Measurements from ENCODE around the gene HDDC3. TPM values are rescaled to one million over a fixed set of nuclear protein-coding genes. Genes with fewer than 3 reads are reported as not detected.

Gene HDDC3

DNA sequence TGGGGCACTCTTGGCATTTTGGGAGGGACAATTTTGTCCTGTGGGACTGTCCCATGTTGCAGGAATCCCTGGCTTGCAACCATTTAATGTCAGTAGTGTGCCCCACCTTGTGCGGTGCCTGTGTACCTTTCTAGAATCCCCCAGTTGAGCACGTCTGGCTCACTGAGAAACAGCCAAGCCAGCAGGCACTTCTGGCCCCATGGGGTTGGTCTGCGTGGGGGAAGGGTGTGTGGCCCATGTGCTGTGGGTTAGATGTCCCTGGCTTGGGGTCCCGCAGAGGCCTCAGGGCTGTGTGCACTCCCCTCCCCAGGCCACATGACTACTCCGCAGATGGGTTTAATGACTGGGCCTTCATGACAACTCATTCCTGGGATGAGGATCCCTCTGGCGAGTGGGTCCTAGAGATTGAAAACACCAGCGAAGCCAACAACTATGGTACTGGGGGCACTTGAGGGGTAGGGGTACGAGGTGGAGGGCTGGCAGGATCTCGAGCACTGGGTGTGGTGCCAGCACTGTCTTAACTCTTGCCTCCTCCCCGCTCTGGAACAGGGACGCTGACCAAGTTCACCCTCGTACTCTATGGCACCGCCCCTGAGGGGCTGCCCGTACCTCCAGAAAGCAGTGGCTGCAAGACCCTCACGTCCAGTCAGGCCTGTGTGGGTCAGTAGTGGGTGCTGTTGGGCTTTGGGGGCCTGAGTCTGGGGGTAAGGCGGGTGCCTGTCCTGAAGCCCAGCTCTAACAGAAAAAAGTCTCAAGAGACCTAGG is 51.8 kb downstream of the HDDC3 start:
- Histone ChIP-seq H3K56ac (ENCODE audit: low read length) (no peak overlapping the region), H3K4me2 (ENCODE audit: low read length) (no peak overlapping the region), H3K9ac (ENCODE audit: low read length) (no peak overlapping the region), H2BK5ac (ENCODE audit: low read length) (no peak overlapping the region), H3K27ac (ENCODE audit: low read depth, low read length) (no peak overlapping the region), H3K4ac (ENCODE audit: low read depth, low read length) (no peak overlapping the region), H3K79me1 (ENCODE audit: low read length) (no peaks in the 10 kb centered on the region), H2AK5ac (ENCODE audit: low read length) (no peak overlapping the region), H3K27me3 (ENCODE audit: insufficient read depth, low read length, poor library complexity) (no peaks in the 10 kb centered on the region), H2BK15ac (replicated peaks; ENCODE audit: low read depth) (no peak overlapping the region), H3K79me2 (ENCODE audit: control insufficient read depth, insufficient read depth, low read length) (peaks cover under 1% of the 10 kb centered on the region), H3K4me3 (ENCODE audit: low read length) (no peak overlapping the region), H3K4me1 (ENCODE audit: control insufficient read depth, low read depth, low read length) (peaks cover 3% of the 10 kb centered on the region), H3K36me3 (ENCODE audit: control insufficient read depth, insufficient read depth, low read length) (peaks cover 11% of the 10 kb centered on the region), H4K8ac (ENCODE audit: low read depth, low read length) (no peak overlapping the region), H3K23ac (ENCODE audit: low read length) (no peak overlapping the region), H3K18ac (ENCODE audit: low read length) (no peak overlapping the region), H2BK120ac (ENCODE audit: low read depth, low read length) (no peak overlapping the region), H4K5ac (ENCODE audit: low read length) (no peak overlapping the region)
- no CpG with 5 or more reads among the region's 16 CpGs for WGBS (ENCODE audit: extremely low coverage, insufficient coverage, low lambda C conversion rate)
- DNase-seq, result no peak

Small RNAs within 50 kb of the gene (small RNA-seq; reads per million reads assigned to genes)
- not detected for gene RF00019 (ENCODE audit: insufficient read depth)

Data from mesendoderm (in vitro differentiated cells).